ENCODE results near the gene ZNF548. TPM values are rescaled to one million over a fixed set of nuclear protein-coding genes. Genes with fewer than 3 reads are reported as not detected.

ZNF548 gene
- total RNA-seq, 1 donor from 2014 or later, result 16.6 TPM

DNA sequence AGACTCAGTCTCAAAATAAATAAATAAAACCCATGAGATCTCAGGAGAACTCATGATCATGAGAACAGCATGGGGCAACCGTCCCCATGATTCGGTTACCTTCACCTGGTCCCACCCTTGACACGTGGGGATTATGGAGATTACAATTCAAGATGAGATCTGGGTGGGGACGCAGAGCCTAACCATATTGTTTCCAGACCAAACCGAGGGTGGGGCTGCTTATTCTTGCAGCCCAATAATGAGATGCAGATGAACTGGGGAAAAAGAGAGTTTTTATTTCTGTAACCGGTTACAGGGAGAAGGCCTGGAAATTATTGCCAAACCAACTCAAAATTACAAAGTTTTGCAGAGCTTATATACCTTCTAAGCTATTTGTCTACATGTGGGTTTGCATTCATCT is 13.5 kb upstream of the ZNF548 start:
- Histone ChIP-seq H3K27me3 (ENCODE audit: insufficient read depth, low read length) (no peaks in the 10 kb centered on the region), H3K4me2 (ENCODE audit: low read length) (no peak overlapping the region), H3K4me1 (ENCODE audit: insufficient read depth, low read length) (no peaks in the 10 kb centered on the region), H3K4me3 (ENCODE audit: insufficient read depth, low read depth, low read length) (no peak overlapping the region), H4K20me1 (ENCODE audit: insufficient read depth, low read length) (no peaks in the 10 kb centered on the region), H3K9ac (ENCODE audit: low read length) (no peak overlapping the region), H3K36me3 (ENCODE audit: insufficient read depth, low read length) (peaks cover 23% of the 10 kb centered on the region), H3K27ac (ENCODE audit: low read depth, low read length) (no peak overlapping the region), H3K9me3 (ENCODE audit: insufficient read depth, low read depth, low read length) (peaks cover 42% of the 10 kb centered on the region), H3K79me2 (ENCODE audit: insufficient read depth, low read length) (no peaks in the 10 kb centered on the region), H2AFZ (ENCODE audit: low read depth, low read length) (no peak overlapping the region)
- no peak overlapping the region for H3K4me3 Mint-ChIP-seq (ENCODE audit: unreplicated experiment)
- H3K9me3 Mint-ChIP-seq (ENCODE audit: unreplicated experiment), result peaks cover 68% of the 10 kb centered on the region
- DNase-seq (ENCODE audit: low read depth) (no peak), FAIRE-seq (no peak)
- TF ChIP-seq EZH2 (IDR thresholded peaks at IDR 0.05; ENCODE audit: insufficient read depth, low read length), result no peak
- TF ChIP-seq, protein P1, sequence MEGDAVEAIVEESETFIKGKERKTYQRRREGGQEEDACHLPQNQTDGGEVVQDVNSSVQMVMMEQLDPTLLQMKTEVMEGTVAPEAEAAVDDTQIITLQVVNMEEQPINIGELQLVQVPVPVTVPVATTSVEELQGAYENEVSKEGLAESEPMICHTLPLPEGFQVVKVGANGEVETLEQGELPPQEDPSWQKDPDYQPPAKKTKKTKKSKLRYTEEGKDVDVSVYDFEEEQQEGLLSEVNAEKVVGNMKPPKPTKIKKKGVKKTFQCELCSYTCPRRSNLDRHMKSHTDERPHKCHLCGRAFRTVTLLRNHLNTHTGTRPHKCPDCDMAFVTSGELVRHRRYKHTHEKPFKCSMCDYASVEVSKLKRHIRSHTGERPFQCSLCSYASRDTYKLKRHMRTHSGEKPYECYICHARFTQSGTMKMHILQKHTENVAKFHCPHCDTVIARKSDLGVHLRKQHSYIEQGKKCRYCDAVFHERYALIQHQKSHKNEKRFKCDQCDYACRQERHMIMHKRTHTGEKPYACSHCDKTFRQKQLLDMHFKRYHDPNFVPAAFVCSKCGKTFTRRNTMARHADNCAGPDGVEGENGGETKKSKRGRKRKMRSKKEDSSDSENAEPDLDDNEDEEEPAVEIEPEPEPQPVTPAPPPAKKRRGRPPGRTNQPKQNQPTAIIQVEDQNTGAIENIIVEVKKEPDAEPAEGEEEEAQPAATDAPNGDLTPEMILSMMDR (IDR thresholded peaks at IDR 0.05; ENCODE audit: insufficient read depth, low read depth, low read length), result no peak
- H3K4me1 Mint-ChIP-seq (ENCODE audit: low read depth, unreplicated experiment), result no peaks in the 10 kb centered on the region
- peaks cover 74% of the 10 kb centered on the region for H3K36me3 Mint-ChIP-seq (ENCODE audit: low read depth, unreplicated experiment)
- no peak overlapping the region for H3K27ac Mint-ChIP-seq (ENCODE audit: unreplicated experiment)
- no peaks in the 10 kb centered on the region for H3K27me3 Mint-ChIP-seq (ENCODE audit: low read depth, unreplicated experiment)

DNA sequence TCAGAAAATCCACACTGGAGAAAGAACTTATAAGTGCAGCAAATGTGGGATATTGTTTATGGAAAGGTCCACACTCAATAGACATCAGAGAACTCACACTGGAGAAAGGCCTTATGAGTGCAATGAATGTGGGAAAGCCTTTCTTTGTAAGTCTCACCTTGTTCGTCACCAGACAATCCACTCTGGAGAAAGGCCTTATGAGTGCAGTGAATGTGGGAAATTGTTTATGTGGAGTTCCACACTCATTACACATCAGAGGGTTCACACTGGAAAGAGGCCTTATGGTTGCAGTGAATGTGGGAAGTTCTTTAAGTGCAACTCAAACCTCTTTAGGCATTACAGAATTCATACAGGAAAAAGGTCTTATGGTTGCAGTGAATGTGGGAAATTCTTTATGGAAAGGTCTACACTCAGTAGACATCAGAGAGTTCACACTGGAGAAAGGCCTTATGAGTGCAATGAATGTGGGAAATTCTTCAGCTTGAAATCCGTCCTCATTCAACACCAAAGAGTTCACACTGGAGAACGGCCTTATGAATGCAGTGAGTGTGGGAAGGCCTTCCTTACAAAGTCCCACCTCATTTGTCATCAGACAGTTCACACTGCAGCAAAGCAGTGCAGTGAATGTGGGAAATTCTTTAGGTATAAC is 12.0 kb upstream of the ZNF548 start:
- Mint-ChIP-seq H3K9me3 (ENCODE audit: unreplicated experiment) (peaks cover 64% of the 10 kb centered on the region), H3K27me3 (ENCODE audit: low read depth, unreplicated experiment) (no peaks in the 10 kb centered on the region), H3K27ac (ENCODE audit: unreplicated experiment) (no peak overlapping the region), H3K4me3 (ENCODE audit: unreplicated experiment) (no peak overlapping the region), H3K36me3 (ENCODE audit: low read depth, unreplicated experiment) (peaks cover 61% of the 10 kb centered on the region), H3K4me1 (ENCODE audit: low read depth, unreplicated experiment) (no peaks in the 10 kb centered on the region)
- Histone ChIP-seq H3K9me3 (ENCODE audit: insufficient read depth, low read depth, low read length) (peaks cover 42% of the 10 kb centered on the region), H3K79me2 (ENCODE audit: insufficient read depth, low read length) (no peaks in the 10 kb centered on the region), H3K4me3 (ENCODE audit: insufficient read depth, low read depth, low read length) (no peak overlapping the region), H3K27ac (ENCODE audit: low read depth, low read length) (no peak overlapping the region), H3K4me1 (ENCODE audit: insufficient read depth, low read length) (no peaks in the 10 kb centered on the region), H3K36me3 (ENCODE audit: insufficient read depth, low read length) (peaks cover 20% of the 10 kb centered on the region), H4K20me1 (ENCODE audit: insufficient read depth, low read length) (no peaks in the 10 kb centered on the region), H3K27me3 (ENCODE audit: insufficient read depth, low read length) (no peaks in the 10 kb centered on the region), H3K9ac (ENCODE audit: low read length) (no peak overlapping the region), H2AFZ (ENCODE audit: low read depth, low read length) (no peak overlapping the region), H3K4me2 (ENCODE audit: low read length) (no peak overlapping the region)
- no peak for DNase-seq (ENCODE audit: low read depth)
- FAIRE-seq, result no peak
- TF ChIP-seq EZH2 (IDR thresholded peaks at IDR 0.05; ENCODE audit: insufficient read depth, low read length), result no peak
- TF ChIP-seq, protein P1 (IDR thresholded peaks at IDR 0.05; ENCODE audit: insufficient read depth, low read depth, low read length), result no peak

DNA sequence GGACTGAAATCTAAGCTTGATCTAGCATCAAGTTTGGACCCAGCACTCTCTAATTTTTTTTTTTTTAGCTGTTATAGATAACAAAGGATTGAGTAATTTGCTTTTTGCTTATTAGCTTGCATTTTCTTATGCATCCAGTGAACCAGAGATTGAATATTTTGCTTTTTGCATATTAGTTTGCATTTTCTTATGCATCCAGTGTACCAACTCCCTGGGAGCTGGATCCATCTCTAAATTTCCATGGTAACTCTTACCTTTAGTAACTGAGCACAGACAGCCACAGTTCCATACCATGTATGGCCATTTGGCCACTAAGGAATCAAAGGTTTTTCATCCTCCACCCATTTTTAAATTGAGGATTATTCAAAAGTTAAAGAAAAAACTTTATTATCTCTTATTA is 8.7 kb upstream of the ZNF548 start:
- no peak overlapping the region for H3K4me3 Mint-ChIP-seq (ENCODE audit: unreplicated experiment)
- Histone ChIP-seq H3K4me1 (ENCODE audit: insufficient read depth, low read length) (no peaks in the 10 kb centered on the region), H3K27me3 (ENCODE audit: insufficient read depth, low read length) (no peaks in the 10 kb centered on the region), H3K9ac (ENCODE audit: low read length) (no peak overlapping the region), H2AFZ (ENCODE audit: low read depth, low read length) (no peak overlapping the region), H3K9me3 (ENCODE audit: insufficient read depth, low read depth, low read length) (peaks cover 27% of the 10 kb centered on the region), H4K20me1 (ENCODE audit: insufficient read depth, low read length) (no peaks in the 10 kb centered on the region), H3K4me3 (ENCODE audit: insufficient read depth, low read depth, low read length) (no peak overlapping the region), H3K27ac (ENCODE audit: low read depth, low read length) (no peak overlapping the region), H3K79me2 (ENCODE audit: insufficient read depth, low read length) (no peaks in the 10 kb centered on the region), H3K4me2 (ENCODE audit: low read length) (no peak overlapping the region), H3K36me3 (ENCODE audit: insufficient read depth, low read length) (peaks cover 20% of the 10 kb centered on the region)
- H3K27me3 Mint-ChIP-seq (ENCODE audit: low read depth, unreplicated experiment), result peaks cover 2% of the 10 kb centered on the region
- peaks cover 41% of the 10 kb centered on the region for H3K9me3 Mint-ChIP-seq (ENCODE audit: unreplicated experiment)
- H3K4me1 Mint-ChIP-seq (ENCODE audit: low read depth, unreplicated experiment), result no peaks in the 10 kb centered on the region
- TF ChIP-seq EZH2 (IDR thresholded peaks at IDR 0.05; ENCODE audit: insufficient read depth, low read length), result no peak
- TF ChIP-seq, protein P1 (IDR thresholded peaks at IDR 0.05; ENCODE audit: insufficient read depth, low read depth, low read length), result no peak
- no peak for DNase-seq (ENCODE audit: low read depth)
- no peak overlapping the region for H3K27ac Mint-ChIP-seq (ENCODE audit: unreplicated experiment)
- no peak for FAIRE-seq
- peaks cover 30% of the 10 kb centered on the region for H3K36me3 Mint-ChIP-seq (ENCODE audit: low read depth, unreplicated experiment)

Data from astrocyte (in vitro differentiated cells and primary cell).